OCI-LY1 (cell line): ENCODE measurements around the gene GOT2.
"Not testable (repeated sequence)": the region's sequence is repeated elsewhere in the genome, so short reads cannot be mapped to it uniquely, and the experiment has no call there.

Experiments
- H2AFZ ChIP-seq: fragments of 200-600 bp; sonication (generic), shearing (Covaris generic); 2 replicates; pipeline ENCODE4 v1.6.0; 2014; ENCODE audit warnings: antibody characterized with exemption, mild to moderate bottlenecking, low read length
- H3F3A ChIP-seq: fragments of 200-600 bp; sonication (generic), shearing (Covaris generic); 2 replicates; pipeline ENCODE4 v1.6.0; 2014; ENCODE audit warnings: mild to moderate bottlenecking, antibody characterized with exemption, low read length, moderate library complexity; ENCODE audit not compliant: insufficient read depth
- H3K27ac ChIP-seq: fragments of 200-600 bp; sonication (generic); 2 replicates; pipeline ENCODE4 v1.5.1; 2014; ENCODE audit warnings: low read length, mixed run types, mild to moderate bottlenecking, low read depth; ENCODE audit not compliant: poor library complexity, severe bottlenecking
- H3K27me3 ChIP-seq: fragments of 200-600 bp; sonication (generic); 2 replicates; pipeline ENCODE4 v1.6.0; 2014; ENCODE audit warnings: antibody characterized with exemption, mild to moderate bottlenecking, low read length, moderate library complexity; ENCODE audit not compliant: insufficient read depth
- H3K36me3 ChIP-seq: fragments of 200-600 bp; sonication (generic); 2 replicates; pipeline ENCODE4 v1.6.1; 2014; ENCODE audit warnings: mild to moderate bottlenecking, antibody characterized with exemption, low read length, moderate library complexity, mixed read lengths; ENCODE audit not compliant: insufficient read depth
- H3K4me1 ChIP-seq: fragments of 200-600 bp; sonication (generic); 2 replicates; pipeline ENCODE4 v1.5.1; 2014; ENCODE audit warnings: mild to moderate bottlenecking, low read length, moderate library complexity; ENCODE audit not compliant: insufficient read depth, severe bottlenecking
- H3K4me2 ChIP-seq: fragments of 200-600 bp; sonication (generic), shearing (Covaris generic); 2 replicates; pipeline ENCODE4 v1.6.1; 2014; ENCODE audit warnings: low read length
- H3K4me3 ChIP-seq: fragments of 200-600 bp; sonication (generic); 2 replicates; pipeline ENCODE4 v1.5.1; 2014; ENCODE audit warnings: low read length, low read depth, mild to moderate bottlenecking, mixed read lengths; ENCODE audit not compliant: poor library complexity, severe bottlenecking
- H3K79me2 ChIP-seq: fragments of 200-600 bp; shearing (Covaris generic); 2 replicates; pipeline ENCODE4 v1.6.1; 2016; ENCODE audit warnings: mixed run types, low read length, mixed read lengths; ENCODE audit not compliant: insufficient read depth
- H3K9ac ChIP-seq: fragments of 200-600 bp; sonication (generic), shearing (Covaris generic); 2 replicates; pipeline ENCODE4 v1.6.1; 2014; ENCODE audit warnings: mild to moderate bottlenecking, low read length, mixed read lengths
- H3K9me2 ChIP-seq: fragments of 200-600 bp; sonication (generic), shearing (Covaris generic); 2 replicates; pipeline ENCODE4 v1.6.1; 2014; ENCODE audit warnings: low read depth, mild to moderate bottlenecking, low read length, mixed read lengths
- H3K9me3 ChIP-seq: fragments of 200-600 bp; shearing (Covaris generic); 2 replicates; pipeline ENCODE4 v1.6.1; 2014; ENCODE audit warnings: low read length, mixed read lengths
- H4K20me1 ChIP-seq: fragments of 200-600 bp; sonication (generic), shearing (Covaris generic); 2 replicates; pipeline ENCODE4 v1.6.0; 2016; ENCODE audit warnings: mild to moderate bottlenecking, low read length; ENCODE audit not compliant: insufficient read depth
- EZH2 ChIP-seq: fragments of 200-600 bp; sonication (generic), shearing (Covaris generic); IDR thresholded peaks from 2 replicates; pipeline ENCODE4 v1.8.0; 2017; ENCODE audit warnings: borderline replicate concordance, mixed run types, mild to moderate bottlenecking, antibody characterized with exemption, low read length, moderate library complexity, mixed read lengths
- TF ChIP-seq, protein P1 (sequence below): fragments of 200-600 bp; sonication (generic), shearing (Covaris generic); IDR thresholded peaks from 2 replicates; pipeline ENCODE4 v1.5.1; 2017; ENCODE audit warnings: mild to moderate bottlenecking, antibody characterized with exemption, low read length, moderate library complexity, mixed read lengths

GOT2 gene

DNA sequence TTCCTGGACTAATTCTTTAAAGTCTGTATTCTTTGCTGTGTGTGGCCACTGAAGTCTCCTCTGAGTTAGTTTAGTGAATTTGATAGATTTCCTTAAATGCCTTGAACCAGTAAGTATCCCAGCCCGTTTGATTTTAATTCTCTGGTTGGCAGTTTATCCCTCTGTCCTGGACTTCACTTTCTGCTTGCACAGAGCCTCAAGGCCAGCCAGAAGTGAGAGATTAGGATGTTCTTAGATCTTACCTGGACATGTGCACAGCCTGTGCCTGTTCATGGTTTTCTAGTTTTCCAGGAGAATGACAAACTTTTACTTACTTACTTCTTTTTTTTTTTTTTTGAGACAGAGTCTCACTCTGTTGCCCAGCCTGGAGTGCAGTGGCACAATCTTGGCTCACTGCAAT, 38.7 kb downstream of the GOT2 start:
- no peak overlapping the region for H3K9ac ChIP-seq
- no peak overlapping the region for H3K27ac ChIP-seq
- H3K4me2 ChIP-seq: no peak overlapping the region
- H3K36me3 ChIP-seq: no peaks in the 10 kb centered on the region
- H3K4me1 ChIP-seq: no peaks in the 10 kb centered on the region
- H3K9me2 ChIP-seq: no peaks in the 10 kb centered on the region
- TF ChIP-seq, protein P1, sequence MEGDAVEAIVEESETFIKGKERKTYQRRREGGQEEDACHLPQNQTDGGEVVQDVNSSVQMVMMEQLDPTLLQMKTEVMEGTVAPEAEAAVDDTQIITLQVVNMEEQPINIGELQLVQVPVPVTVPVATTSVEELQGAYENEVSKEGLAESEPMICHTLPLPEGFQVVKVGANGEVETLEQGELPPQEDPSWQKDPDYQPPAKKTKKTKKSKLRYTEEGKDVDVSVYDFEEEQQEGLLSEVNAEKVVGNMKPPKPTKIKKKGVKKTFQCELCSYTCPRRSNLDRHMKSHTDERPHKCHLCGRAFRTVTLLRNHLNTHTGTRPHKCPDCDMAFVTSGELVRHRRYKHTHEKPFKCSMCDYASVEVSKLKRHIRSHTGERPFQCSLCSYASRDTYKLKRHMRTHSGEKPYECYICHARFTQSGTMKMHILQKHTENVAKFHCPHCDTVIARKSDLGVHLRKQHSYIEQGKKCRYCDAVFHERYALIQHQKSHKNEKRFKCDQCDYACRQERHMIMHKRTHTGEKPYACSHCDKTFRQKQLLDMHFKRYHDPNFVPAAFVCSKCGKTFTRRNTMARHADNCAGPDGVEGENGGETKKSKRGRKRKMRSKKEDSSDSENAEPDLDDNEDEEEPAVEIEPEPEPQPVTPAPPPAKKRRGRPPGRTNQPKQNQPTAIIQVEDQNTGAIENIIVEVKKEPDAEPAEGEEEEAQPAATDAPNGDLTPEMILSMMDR: no peak
- no peak for TF ChIP-seq EZH2
- no peaks in the 10 kb centered on the region for H4K20me1 ChIP-seq
- H3K27me3 ChIP-seq: no peaks in the 10 kb centered on the region
- no peaks in the 10 kb centered on the region for H3K9me3 ChIP-seq
- no peaks in the 10 kb centered on the region for H3K79me2 ChIP-seq
- H3K4me3 ChIP-seq: no peak overlapping the region
- H3F3A ChIP-seq: no peaks in the 10 kb centered on the region
- H2AFZ ChIP-seq: no peak overlapping the region

DNA sequence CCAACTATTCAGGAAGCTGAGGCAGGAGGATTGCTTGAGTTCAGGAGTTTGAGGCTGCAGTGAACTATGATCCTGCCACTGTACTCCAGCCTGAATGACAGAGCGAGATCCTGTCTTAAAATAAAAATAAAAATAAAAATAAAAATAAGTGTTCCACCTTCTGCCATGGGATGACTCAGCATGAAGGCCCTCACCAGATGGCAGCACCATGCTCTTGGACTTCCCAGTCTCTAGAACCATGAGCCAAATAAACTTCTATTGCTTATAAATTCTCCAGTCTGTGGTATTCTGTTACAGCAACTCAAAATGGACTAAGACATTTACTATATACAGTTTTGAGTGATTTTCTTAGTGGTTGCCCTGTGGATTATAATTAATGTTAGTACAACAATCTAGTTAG, 41.7 kb downstream of the GOT2 start:
- Histone ChIP-seq H2AFZ (no peak overlapping the region), H3K36me3 (no peaks in the 10 kb centered on the region), H3K9me3 (no peaks in the 10 kb centered on the region), H3K9me2 (no peaks in the 10 kb centered on the region), H3K27ac (no peak overlapping the region), H3F3A (no peaks in the 10 kb centered on the region), H3K4me2 (no peak overlapping the region), H3K79me2 (no peaks in the 10 kb centered on the region), H4K20me1 (no peaks in the 10 kb centered on the region), H3K9ac (no peak overlapping the region), H3K4me1 (no peaks in the 10 kb centered on the region), H3K4me3 (no peak overlapping the region), H3K27me3 (no peaks in the 10 kb centered on the region)
- TF ChIP-seq, protein P1: no peak
- no peak for TF ChIP-seq EZH2

DNA sequence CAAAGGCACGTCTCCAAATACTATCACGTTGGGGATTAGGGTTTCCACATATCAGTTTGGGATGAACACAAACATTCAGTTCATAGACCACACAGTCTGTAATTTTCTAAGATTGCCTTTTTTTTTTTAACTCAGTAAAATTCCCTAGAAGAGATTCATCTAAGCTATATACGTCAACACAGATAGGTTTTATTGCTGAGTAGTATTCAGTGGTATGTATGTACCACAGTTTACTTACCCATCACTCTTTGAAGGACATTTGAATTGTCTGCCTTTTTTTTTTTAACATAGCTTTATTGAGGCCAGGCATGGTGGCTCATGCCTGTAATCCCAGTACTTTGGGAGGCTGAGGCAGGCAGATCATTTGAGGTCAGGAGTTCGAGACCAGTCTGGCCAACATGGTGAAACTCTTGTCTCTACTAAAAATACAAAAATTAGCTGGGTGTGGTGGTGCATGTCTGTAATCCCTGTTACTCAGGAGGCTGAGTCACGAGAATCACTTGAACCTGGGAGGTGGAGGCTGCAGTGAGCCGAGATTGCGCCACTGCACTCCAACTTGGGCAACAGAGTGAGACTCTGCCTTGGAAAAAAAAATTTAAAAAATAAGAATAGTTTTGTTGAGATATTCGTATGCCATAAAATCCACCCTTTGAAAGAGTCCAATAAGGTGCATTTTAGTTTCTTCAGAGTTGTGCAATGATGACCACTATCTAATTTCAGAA, 47.0 kb downstream of the GOT2 start:
- H3K9me3 ChIP-seq, H3K79me2 ChIP-seq, H4K20me1 ChIP-seq, H3K27me3 ChIP-seq, H3K36me3 ChIP-seq, H3K4me3 ChIP-seq, H3F3A ChIP-seq, H2AFZ ChIP-seq, H3K4me2 ChIP-seq, H3K9ac ChIP-seq, H3K27ac ChIP-seq, H3K9me2 ChIP-seq: not testable (repeated sequence)
- peaks cover 15% of the 10 kb centered on the region for H3K4me1 ChIP-seq

- Histone ChIP-seq H3K27ac (no peak overlapping the region), H4K20me1 (no peaks in the 10 kb centered on the region), H3K36me3 (0 out of 2 replicates have a peak, but pooled peaks cover under 1% of the 10 kb centered on the region), H3K9me2 (no peaks in the 10 kb centered on the region), H3K9me3 (no peaks in the 10 kb centered on the region), H3K9ac (no peak overlapping the region; the same call in 1 of the 2 replicates), H3K4me1 (peaks cover 15% of the 10 kb centered on the region), H3F3A (no peaks in the 10 kb centered on the region), H3K4me3 (peak overlapping the region; percentile 98), H3K27me3 (no peaks in the 10 kb centered on the region), H2AFZ (peak overlapping the region; percentile 100), H3K79me2 (no peaks in the 10 kb centered on the region), H3K4me2 (peak overlapping the region; percentile 96)
- TF ChIP-seq, protein P1: no peak
- TF ChIP-seq EZH2: no peak
These were observed 49.0 kb downstream of the GOT2 start for GRCh38 chr16:58685084-58685449.
